Activated CD8-positive, alpha-beta T cell treated with anti-CD3 and anti-CD28 coated beads for 36 hours (primary cell): ENCODE data around the gene RALBP1. TPM values are rescaled to one million over a fixed set of nuclear protein-coding genes. Genes with fewer than 3 reads are reported as not detected.

ENCODE experiments used
- ATAC-seq: fragments of 200-7000 bp; cut with Tn5 transposase; one replicate; pipeline ENCODE4 v1.10.0; 2021; ENCODE audit warnings: mild to moderate bottlenecking, moderate library complexity
- CTCF ChIA-PET: fragments of 350-600 bp; sonication (Branson Sonifier 250); formaldehyde crosslinking; loops from one replicate; lab custom pipeline; 2021; ENCODE audit warnings: antibody characterized with exemption; lab: Charles Lee
- POLR2A ChIA-PET: fragments of 350-600 bp; sonication (Branson Sonifier 250); formaldehyde crosslinking; loops from one replicate; lab custom pipeline; 2021; ENCODE audit warnings: antibody characterized with exemption; lab: Charles Lee
- DNase-seq: peaks from one replicate; pipeline ENCODE4 v3.0.0-alpha.2; 2020
- H3K27ac Mint-ChIP-seq: one replicate; pipeline ENCODE4 v1.8.0; 2021; ENCODE audit warnings: mild to moderate bottlenecking, mixed read lengths
- H3K27me3 Mint-ChIP-seq: one replicate; pipeline ENCODE4 v1.8.0; 2021; ENCODE audit warnings: mixed read lengths
- H3K36me3 Mint-ChIP-seq: one replicate; pipeline ENCODE4 v1.8.0; 2021; ENCODE audit warnings: low read depth, mixed read lengths
- H3K4me1 Mint-ChIP-seq: one replicate; pipeline ENCODE4 v1.8.0; 2021; ENCODE audit warnings: low read depth, mixed read lengths
- H3K4me3 Mint-ChIP-seq: one replicate; pipeline ENCODE4 v1.8.0; 2021; ENCODE audit warnings: mild to moderate bottlenecking, moderate library complexity, mixed read lengths
- H3K9me3 Mint-ChIP-seq: one replicate; pipeline ENCODE4 v1.8.0; 2021; ENCODE audit warnings: mixed read lengths
- CTCF ChIP-seq: fragments of 200-600 bp; IDR thresholded peaks from one replicate; pipeline ENCODE4 v1.8.0; 2022; ENCODE audit warnings: antibody characterized with exemption, mild to moderate bottlenecking
- intact Hi-C: fragments of 100-400 bp; cut with micrococcal nuclease; formaldehyde crosslinking; loops from one replicate; pipeline ENCODE4 v1.10.0; 2022
- total RNA-seq, 2 experiments: library from RNA; stranded (reverse); gene quantifications; one replicate each; pipeline ENCODE4 v1.2.3, GENCODE V29; 2021

Gene RALBP1
- total RNA-seq, 2 experiments from 2014 or later: 47.8 to 50.2 TPM

GRCh38 chr18:9568186-9568585 lies 92.9 kb downstream of the RALBP1 start:
- CTCF ChIA-PET: no interaction called here
- intact Hi-C loops: no loop called here
- no peaks in the 10 kb centered on the region for H3K4me1 Mint-ChIP-seq

GRCh38 chr18:9569178-9569577 lies 93.9 kb downstream of the RALBP1 start:
- no peak overlapping the region for H3K4me3 Mint-ChIP-seq
- ChIA-PET CTCF (no interaction called here), POLR2A (no interaction called here)
- ATAC-seq: no peak
- intact Hi-C loops: no loop called here
- H3K27ac Mint-ChIP-seq: no peak overlapping the region
- H3K4me1 Mint-ChIP-seq: no peaks in the 10 kb centered on the region
- no peaks in the 10 kb centered on the region for H3K9me3 Mint-ChIP-seq
- no peak for DNase-seq
- TF ChIP-seq CTCF: no peak
- H3K36me3 Mint-ChIP-seq: peaks cover 13% of the 10 kb centered on the region
- no peaks in the 10 kb centered on the region for H3K27me3 Mint-ChIP-seq

More at GRCh38 chr18:9568186-9568585, 92.9 kb downstream of the RALBP1 start:
- H3K4me3 Mint-ChIP-seq: no peak overlapping the region
- H3K27ac Mint-ChIP-seq: no peak overlapping the region
- peaks cover 13% of the 10 kb centered on the region for H3K36me3 Mint-ChIP-seq
- POLR2A ChIA-PET: no interaction called here
- TF ChIP-seq CTCF: no peak
- DNase-seq (no peak), ATAC-seq (no peak)
- no peaks in the 10 kb centered on the region for H3K27me3 Mint-ChIP-seq
- H3K9me3 Mint-ChIP-seq: no peaks in the 10 kb centered on the region

- H3K9me3 Mint-ChIP-seq: no peaks in the 10 kb centered on the region
- no peak for TF ChIP-seq CTCF
- H3K27me3 Mint-ChIP-seq: no peaks in the 10 kb centered on the region
- no peaks in the 10 kb centered on the region for H3K4me1 Mint-ChIP-seq
- no peak for ATAC-seq
- H3K4me3 Mint-ChIP-seq: no peak overlapping the region
- ChIA-PET POLR2A (no interaction called here), CTCF (no interaction called here)
- H3K36me3 Mint-ChIP-seq: peaks cover 19% of the 10 kb centered on the region
- intact Hi-C loops: no loop called here
- no peak for DNase-seq
- H3K27ac Mint-ChIP-seq: no peak overlapping the region
These were observed 94.9 kb downstream of the RALBP1 start for GRCh38 chr18:9570255-9570654.

- Mint-ChIP-seq H3K9me3 (no peaks in the 10 kb centered on the region), H3K4me1 (no peaks in the 10 kb centered on the region), H3K36me3 (peaks cover 19% of the 10 kb centered on the region), H3K27me3 (no peaks in the 10 kb centered on the region), H3K27ac (no peak overlapping the region), H3K4me3 (no peak overlapping the region)
- CTCF ChIA-PET: interaction anchor here (1.3 kb wide), 1 partner anchor 10 kb away, joined by 3 read pairs; no protein-coding TSS in a partner anchor
- ATAC-seq: no peak
- POLR2A ChIA-PET: interaction anchor here (0.7 kb wide), 1 partner anchor 1630 kb away, joined by 4 read pairs; no protein-coding TSS in a partner anchor
- intact Hi-C loops: no loop called here
- no peak for TF ChIP-seq CTCF
- DNase-seq: no peak
These were observed 96.2 kb downstream of the RALBP1 start for GRCh38 chr18:9571546-9571945.

GRCh38 chr18:9574473-9575115 lies 99.3 kb downstream of the RALBP1 start:
- no peak for DNase-seq
- Mint-ChIP-seq H3K36me3 (peaks cover 17% of the 10 kb centered on the region), H3K4me3 (no peak overlapping the region), H3K27me3 (no peaks in the 10 kb centered on the region), H3K4me1 (no peaks in the 10 kb centered on the region), H3K27ac (no peak overlapping the region), H3K9me3 (no peaks in the 10 kb centered on the region)
- no peak for ATAC-seq
- ChIA-PET CTCF (interaction anchor here (0.7 to 1.5 kb wide), 4 partner anchors 13 to 196 kb away, joined by 3 to 4 read pairs (median 3); no protein-coding TSS in a partner anchor), POLR2A (no interaction called here)
- no peak for TF ChIP-seq CTCF
- intact Hi-C loops: no loop called here
